Measurements from ENCODE around the gene DR1. TPM values are rescaled to one million over a fixed set of nuclear protein-coding genes. Genes with fewer than 3 reads are reported as not detected.

Gene DR1
- total RNA-seq, 1 experiment from 2014 or later, result 87.3 TPM

DNA sequence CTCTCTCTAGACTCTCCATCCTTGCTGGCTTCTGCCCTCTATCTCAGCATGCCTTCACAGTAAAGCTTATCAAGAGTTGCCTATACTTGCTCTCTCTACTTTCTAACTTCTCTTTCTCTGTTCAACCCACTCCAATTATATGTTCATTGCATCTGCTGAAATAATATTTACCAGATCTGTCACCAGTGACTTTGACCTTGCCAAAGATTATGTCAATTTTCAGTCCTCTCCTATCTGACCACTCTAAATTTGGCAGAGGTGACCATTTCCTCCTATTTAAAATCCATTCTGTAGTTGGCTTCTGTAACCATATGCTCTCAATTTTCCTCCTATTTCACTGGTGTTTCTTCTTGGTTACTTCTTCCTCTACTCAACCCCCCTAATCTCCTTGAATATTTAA lies 38.8 kb upstream of the DR1 start:
- Histone ChIP-seq H2AK5ac (ENCODE audit: insufficient read length, low read length) (no peak overlapping the region), H3K14ac (ENCODE audit: insufficient read depth, low read length) (no peak overlapping the region), H2BK20ac (ENCODE audit: low read depth, low read length, poor library complexity, severe bottlenecking) (no peak overlapping the region), H3K79me2 (ENCODE audit: insufficient read depth, low read length) (no peaks in the 10 kb centered on the region), H2BK15ac (ENCODE audit: low read depth, low read length) (no peak overlapping the region), H3K27me3 (ENCODE audit: insufficient read depth, low read length) (no peaks in the 10 kb centered on the region), H4K91ac (ENCODE audit: insufficient read length, low read depth, low read length) (no peak overlapping the region), H2BK120ac (ENCODE audit: low read depth, low read length, poor library complexity, severe bottlenecking) (no peak overlapping the region), H3T11ph (ENCODE audit: low read length) (no peak overlapping the region), H4K5ac (ENCODE audit: insufficient read length, low read depth, low read length) (no peak overlapping the region), H3K56ac (ENCODE audit: insufficient read length, low read depth, low read length) (no peak overlapping the region), H3K4me1 (ENCODE audit: insufficient read depth, low read length) (no peaks in the 10 kb centered on the region), H3K4me2 (ENCODE audit: insufficient read depth, insufficient read length, low read length) (no peak overlapping the region), H3K4ac (ENCODE audit: low read depth, low read length) (no peak overlapping the region), H3K79me1 (ENCODE audit: insufficient read depth, low read depth, low read length, poor library complexity, severe bottlenecking) (no peaks in the 10 kb centered on the region), H3K23me2 (ENCODE audit: insufficient read length, low read depth, low read length, poor library complexity, severe bottlenecking) (no peaks in the 10 kb centered on the region), H3K27ac (ENCODE audit: insufficient read length, low read depth, low read length) (no peak overlapping the region), H2BK5ac (ENCODE audit: insufficient read length, low read length) (no peak overlapping the region), H3K9me3 (ENCODE audit: control insufficient read depth, low read depth, low read length) (no peaks in the 10 kb centered on the region), H3K23ac (ENCODE audit: insufficient read length, low read depth, low read length) (no peak overlapping the region), H4K20me1 (ENCODE audit: control insufficient read depth, insufficient read depth, insufficient read length) (no peaks in the 10 kb centered on the region), H3K9ac (ENCODE audit: extremely low read depth, insufficient read length, low read length) (no peak overlapping the region), H4K8ac (replicated peaks; ENCODE audit: insufficient read length, low read depth, low read length) (no peak overlapping the region), H2BK12ac (ENCODE audit: insufficient read length, low read depth, low read length) (no peak overlapping the region), H3K18ac (ENCODE audit: insufficient read length, low read depth, low read length) (no peak overlapping the region), H2AFZ (ENCODE audit: low read length) (no peak overlapping the region)
- Mint-ChIP-seq H3K4me1 (peaks cover 16 to 19% of the 10 kb centered on the region in 2 experiments), H3K36me3 (ENCODE audit: insufficient read depth in 1 of 3, low read depth in 3 of 3) (peaks cover 0 to 6% (median 0%) of the 10 kb centered on the region in 3 experiments; a peak in 2 of 7 replicates), H3K4me3 (no peak overlapping the region), H3K27ac (no peak overlapping the region), H3K9me3 (no peaks in the 10 kb centered on the region; a peak in 1 of 5 replicates), H3K27me3 (ENCODE audit: low read depth) (no peaks in the 10 kb centered on the region)
- DNase-seq, result no peak
- TF ChIP-seq, protein P1, sequence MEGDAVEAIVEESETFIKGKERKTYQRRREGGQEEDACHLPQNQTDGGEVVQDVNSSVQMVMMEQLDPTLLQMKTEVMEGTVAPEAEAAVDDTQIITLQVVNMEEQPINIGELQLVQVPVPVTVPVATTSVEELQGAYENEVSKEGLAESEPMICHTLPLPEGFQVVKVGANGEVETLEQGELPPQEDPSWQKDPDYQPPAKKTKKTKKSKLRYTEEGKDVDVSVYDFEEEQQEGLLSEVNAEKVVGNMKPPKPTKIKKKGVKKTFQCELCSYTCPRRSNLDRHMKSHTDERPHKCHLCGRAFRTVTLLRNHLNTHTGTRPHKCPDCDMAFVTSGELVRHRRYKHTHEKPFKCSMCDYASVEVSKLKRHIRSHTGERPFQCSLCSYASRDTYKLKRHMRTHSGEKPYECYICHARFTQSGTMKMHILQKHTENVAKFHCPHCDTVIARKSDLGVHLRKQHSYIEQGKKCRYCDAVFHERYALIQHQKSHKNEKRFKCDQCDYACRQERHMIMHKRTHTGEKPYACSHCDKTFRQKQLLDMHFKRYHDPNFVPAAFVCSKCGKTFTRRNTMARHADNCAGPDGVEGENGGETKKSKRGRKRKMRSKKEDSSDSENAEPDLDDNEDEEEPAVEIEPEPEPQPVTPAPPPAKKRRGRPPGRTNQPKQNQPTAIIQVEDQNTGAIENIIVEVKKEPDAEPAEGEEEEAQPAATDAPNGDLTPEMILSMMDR (conservative IDR thresholded peaks at IDR 0.05), result no peak

Data from H9 (cell line).